HG03439 (cell line): ENCODE results near the gene CRYBB1.
A peak's percentile ranks its signal among the peaks of the same experiment; 100 is the strongest.

Experiments
- ATAC-seq: cut with Tn5 transposase; IDR thresholded peaks from one replicate; pipeline ENCODE4 v1.9.1; 2021; ENCODE audit warnings: mild to moderate bottlenecking, moderate library complexity; ENCODE audit not compliant: unreplicated experiment

CRYBB1 gene

DNA sequence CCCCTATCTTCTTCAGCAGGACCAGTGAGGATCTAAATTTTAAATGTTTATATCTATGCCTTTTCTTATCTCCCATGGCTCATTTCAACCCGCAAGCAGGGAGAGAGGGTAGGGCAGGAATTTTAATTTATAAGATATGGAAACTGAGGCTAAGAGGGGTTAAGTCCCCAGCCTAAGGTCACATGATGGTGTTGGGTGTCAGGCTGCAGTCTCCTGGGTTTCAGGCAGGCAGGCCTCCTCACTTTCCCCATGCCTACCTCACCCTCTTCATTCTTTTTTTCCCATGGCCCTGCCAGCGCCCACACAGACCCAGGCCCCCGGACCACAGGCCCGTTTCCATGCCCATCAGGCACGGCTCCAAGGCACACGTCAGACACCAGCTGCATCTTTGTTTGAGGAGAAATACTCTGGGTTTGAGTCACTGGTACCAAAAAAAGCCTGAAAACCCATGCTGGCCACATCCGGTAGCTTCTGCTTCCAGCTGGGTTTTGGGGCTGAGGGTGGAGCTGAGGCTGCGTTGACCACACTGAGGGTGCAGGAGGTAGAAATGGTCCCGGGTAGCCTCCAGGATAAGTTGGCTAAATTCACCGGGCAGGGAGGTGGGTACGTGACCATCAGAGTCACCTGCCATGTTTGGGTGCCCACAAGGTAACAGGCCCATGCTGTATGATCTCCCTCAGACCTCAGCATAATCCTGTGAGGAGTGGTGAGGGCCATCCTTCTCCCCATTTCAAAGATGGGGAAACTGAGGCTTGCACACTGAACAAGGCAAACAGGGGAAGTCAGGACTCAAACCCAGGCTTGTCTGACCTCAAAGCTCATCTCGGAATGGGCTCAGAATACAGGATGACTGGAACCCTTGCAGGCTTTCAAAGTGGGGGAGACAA, 7.5 kb downstream of the CRYBB1 start:
- ATAC-seq = peak; percentile 79

DNA sequence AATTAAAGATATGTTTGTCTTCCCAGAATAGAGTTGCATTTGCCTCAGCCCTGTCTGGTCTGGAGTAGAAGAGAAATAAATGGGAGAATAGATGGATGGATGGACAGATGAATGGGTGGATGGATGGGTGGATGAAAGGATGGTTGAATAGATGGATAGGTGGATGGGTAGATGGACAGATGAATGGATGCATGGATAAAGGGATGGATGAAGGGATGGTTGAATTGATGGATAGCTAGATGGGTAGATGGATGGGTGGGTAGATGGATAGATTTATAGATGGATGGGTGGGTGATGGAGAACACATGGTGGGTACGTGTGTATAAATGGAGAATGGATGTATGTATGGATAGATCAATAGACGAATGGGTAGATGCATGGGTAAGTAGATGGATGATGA, 8.5 kb downstream of the CRYBB1 start:
- no peak for ATAC-seq

DNA sequence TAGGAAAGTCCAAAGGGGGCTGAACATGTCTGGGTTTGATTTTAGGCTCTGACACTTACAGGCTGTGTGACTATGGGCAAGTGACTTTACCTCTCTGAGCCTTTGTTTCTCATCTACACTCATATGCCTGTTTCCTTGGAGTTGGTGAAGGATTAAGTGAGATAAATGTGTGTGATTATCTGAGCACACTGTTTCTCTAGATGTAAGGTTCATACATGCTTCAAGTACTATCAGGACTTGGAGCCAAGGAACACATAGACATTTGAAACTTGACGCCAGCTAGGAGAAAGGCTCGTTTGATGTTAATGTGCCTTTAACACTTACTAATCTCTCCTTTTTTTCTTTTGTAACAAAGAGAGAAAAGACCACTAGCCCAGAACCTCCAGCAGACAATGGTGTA, 9.7 kb downstream of the CRYBB1 start:
- no peak for ATAC-seq

DNA sequence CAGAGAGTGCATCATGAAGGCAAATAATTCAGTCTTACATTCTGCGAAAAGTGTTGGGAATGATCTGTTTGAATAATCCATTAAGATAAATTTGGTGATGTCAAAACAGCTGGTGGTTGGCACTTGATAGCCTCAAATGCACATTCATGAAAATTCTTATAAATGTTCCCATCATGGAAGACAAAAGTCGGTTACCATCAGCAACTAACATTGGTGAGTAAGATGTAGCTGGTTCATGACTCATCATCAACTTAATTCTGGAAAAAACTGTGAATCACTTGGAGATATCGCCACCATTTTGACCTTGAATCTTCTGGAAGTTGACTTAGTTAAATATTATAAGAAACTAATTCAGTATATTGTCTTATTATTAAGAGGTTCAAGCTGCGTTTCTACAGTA, 11.2 kb downstream of the CRYBB1 start:
- ATAC-seq = no peak

DNA sequence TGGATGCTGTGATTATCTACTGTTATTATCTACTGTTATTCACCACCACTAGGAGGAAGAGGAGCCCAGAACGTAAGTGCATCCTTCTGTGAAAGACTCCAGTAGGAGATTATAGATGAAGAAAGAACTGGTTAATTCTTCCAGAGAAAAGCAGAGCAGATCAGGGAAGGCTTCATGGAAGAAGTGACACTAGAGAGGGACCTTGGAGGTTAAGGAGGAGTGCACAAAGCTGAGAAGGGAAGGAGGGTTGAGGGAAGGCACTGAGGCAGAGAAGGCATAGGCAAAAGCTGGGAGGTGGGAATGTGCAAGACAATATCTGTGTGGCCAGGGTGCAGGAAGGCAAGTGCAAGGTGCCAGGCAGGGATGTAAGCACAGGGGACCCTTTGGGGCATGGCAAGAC, 13.5 kb downstream of the CRYBB1 start:
- ATAC-seq = no peak

DNA sequence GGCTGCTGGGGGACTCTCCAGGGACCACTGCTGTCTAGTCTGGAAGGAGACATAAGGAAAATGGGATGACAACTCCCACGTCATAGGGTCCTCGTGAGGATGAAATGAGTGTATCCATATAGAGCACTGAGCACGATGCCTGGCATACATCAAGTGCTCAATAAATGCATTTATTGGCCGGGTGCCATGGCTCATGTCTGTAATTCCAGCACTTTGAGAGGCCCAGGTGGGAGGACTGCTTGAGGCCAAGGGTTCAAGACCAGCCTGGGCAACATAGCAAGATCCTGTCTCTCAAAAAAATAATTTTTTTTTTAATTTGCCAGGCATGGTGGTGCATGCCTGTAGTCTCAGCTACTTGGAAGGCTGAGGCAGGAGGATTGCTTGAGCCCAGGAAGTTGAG, 15.7 kb downstream of the CRYBB1 start:
- ATAC-seq = no peak

DNA sequence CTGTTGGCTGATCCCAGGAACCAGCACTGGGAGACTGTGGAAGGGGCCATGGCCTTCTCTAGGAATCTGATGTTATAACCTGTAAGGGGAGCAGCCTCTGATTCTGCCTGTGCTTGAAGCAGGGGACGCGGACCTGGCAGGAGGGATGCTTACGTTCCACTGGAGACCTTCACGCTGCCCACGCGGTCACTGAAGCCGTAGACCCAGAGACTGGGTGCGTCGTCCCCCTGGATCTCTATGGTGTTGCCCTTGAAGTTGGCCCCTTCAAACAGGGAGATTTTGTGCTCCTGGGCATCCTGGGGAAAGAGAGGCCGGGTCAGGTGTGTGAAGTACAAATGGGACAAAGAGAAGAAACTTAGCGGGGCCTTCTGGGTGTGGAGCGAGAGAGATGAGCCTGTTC, 16.1 kb downstream of the CRYBB1 start:
- ATAC-seq = no peak

DNA sequence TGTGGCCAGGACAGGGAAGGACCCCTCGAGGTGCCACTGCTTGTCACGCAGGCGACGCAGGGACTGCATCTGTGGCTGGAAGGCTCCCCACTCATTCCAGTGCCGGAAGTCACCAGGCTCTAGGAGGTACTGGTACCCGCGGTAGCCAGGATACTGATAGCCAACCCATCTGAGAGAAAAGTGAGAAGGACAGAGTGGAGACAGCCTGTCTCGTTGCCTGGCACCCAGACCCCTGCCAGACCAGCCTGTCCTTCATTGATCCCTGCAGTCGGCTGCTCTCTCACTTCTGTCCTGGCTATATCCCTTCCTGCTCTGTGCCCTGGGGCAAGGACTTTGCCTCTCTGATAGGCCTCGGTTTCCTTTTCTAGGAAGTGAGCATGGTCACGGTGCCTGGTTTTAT, 18.3 kb downstream of the CRYBB1 start:
- ATAC-seq = no peak

DNA sequence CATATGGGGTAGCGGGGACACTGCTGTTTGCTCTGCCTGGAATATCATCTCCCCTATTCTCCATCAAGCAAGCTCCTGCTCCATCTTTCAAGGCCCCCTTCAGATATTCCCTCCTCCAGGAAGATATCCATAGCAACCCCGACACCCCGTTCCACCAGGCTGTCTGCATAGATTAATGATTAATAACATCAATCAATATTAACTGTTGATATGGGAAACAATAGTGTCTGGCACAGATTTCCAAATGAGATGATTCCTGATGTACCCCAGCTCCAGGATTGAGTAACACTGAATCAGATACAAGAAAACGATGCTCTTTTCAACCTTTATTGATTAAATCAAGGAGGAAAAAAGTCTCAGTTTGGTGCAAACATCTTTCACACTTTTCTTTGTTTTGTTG, 20.3 kb downstream of the CRYBB1 start:
- ATAC-seq = no peak

DNA sequence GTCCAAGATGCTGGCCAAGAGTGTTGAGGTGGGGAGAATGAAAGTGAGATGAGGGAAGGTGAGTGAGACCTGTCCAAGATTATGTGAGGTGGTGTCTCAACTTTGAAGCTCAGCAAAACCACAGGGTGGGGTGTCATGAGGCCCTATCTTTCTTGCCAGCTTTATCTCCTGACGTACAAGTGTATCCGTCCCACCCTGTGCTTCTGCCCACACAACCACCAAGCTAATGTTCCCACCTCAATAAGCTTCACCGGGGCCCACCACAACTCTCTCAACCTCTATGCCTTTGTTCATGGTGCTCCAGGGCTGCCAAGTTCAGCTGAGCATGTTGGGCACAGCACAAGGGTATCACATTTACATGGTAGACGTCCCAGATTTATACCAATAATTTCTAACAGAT, 20.8 kb downstream of the CRYBB1 start:
- no peak for ATAC-seq

DNA sequence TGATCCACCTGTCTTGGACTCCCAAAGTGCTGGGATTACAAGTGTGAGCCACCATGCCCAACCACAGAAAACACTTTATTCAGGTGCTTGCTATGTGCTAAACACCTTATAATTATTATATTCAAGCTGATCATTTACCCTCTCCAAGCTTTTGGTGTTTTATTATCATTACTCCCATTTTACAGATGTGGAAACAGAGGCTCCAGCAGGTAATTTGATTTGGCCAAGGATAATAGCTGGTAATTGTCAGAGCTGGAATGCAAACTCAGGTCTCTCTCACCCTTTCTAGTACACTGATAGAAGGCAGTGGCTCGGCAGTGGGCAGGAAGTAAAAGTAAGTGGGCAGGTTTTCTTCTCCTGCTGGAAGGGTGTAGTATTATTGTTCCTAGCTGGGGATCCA, 24.1 kb downstream of the CRYBB1 start:
- no peak for ATAC-seq

DNA sequence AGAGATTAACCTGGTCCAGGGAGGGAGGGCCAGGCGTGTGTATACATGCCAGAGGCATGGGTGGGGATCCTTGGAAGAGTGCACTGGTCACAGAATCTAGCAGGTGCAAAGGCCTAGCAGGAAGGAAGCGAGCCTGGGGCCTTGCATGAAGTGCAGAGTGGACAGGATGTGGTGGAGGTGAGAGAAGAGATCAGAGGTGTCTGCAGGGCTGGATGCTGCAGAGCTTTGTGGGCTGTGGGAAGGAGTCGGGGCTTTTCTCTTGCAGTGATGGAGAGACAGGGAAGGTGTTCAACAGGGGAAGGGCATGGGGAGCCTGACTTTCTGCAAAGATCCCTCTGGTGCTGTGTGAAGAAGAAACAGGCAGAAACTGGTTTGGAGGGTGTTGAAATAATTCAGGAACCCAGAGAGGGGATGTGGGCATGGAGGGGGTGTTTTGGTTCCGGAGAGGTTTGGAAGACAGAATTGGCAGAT, 25.4 kb downstream of the CRYBB1 start:
- ATAC-seq = no peak

DNA sequence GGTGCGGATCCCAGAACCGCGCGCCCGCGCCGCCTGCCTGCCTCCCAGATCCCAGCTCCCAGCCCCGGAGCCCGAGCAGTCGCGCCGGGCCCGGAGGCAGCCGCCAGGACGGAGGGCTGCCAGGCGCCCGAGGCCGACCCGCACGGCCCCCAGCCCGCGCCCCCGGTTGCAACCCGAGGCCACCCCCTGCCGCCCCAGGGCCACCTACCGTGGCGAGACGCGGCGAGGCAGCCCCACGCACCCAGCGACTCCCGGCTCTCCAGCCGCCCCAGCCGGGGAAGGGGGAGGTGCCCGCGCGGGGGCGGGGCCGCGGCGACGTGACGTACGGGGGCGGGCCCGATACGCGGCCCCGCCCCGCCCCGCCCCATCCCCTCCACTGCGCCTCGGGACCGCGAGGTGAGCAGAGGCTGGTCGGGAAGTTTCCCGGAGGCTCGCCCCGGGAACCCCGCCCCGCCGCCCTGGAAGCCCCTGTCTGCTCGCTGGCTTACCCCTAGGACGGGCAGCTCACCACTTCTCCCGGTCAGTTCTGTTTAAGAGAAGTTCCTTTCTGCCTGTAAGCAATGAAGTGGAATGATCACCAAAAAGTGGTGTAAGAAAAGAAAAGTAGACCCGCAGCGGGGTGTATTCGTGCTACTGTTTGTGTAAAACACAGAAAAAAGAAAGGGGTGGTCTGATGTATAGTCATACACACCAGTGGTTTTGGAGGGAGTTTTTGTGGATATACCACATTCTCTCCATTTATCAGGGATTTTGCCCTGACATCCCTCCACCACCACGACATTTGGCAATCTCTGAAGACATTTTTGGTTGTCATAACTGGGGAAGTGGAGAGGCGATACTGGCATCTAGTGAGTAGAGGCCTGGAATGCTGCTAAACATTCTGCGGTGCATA, 27.7 kb downstream of the CRYBB1 start, which contains the start of gene TPST2:
TSS of gene TPST2 (minus strand) at position 288 of the 892 bp plus-strand sequence. CDS start 48,502 bp downstream, outside the sequence.
- ATAC-seq = peak; percentile 73

DNA sequence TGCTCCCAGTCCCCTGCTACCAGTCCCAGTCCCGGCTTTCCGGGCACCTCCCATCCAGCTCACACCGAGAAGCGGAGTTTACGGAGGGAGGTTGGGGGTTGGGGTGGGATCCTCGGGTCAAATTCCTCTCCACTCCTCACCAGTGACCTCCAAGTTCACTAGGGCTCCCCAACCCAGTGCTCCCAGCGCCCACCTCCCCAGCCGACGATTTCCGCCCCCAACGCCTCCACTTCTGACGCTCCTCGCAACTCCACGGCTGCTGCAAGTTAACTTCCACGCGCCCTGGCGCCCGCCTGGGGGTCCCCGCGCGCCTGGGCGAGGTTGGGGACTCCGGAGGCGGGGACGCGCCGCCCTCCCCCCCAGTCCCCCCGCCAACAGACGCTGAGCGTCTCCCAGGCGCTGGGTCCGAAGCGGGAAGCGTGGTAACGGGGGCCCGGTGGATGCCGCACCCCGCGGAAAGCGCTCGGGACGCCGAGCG, 28.4 kb downstream of the CRYBB1 start:
- ATAC-seq = peak; percentile 6

DNA sequence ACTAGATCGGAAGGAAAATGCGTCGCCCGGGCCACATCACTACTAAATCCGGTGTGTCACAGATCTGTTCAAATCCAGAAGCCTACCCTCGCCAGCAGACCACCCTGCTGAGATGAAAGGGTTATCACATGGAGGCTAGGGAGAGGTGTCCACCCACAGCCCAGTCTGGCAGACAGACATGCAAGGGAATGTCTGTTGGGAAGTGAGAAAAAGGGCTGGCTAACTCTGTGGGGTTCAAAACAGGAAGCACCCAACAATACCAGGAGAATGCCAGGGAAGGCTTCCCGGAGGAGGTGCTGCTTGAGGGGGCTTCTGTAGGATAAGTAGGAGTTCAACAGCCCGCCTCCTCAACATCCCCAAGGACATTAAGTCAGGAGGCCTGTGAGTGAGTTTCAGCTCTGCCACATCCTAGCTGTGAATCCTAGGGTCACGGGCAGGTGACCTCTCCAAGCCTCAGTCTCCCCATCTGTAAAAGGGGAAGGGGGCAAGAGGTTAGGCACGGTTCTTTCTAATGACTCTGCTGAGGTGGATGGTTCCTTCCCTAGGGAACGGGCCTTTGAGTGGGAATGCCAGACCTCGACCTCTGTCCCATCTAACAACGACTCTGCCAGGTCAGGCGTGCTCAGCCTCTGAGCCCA, 29.0 kb downstream of the CRYBB1 start:
- ATAC-seq = no peak

DNA sequence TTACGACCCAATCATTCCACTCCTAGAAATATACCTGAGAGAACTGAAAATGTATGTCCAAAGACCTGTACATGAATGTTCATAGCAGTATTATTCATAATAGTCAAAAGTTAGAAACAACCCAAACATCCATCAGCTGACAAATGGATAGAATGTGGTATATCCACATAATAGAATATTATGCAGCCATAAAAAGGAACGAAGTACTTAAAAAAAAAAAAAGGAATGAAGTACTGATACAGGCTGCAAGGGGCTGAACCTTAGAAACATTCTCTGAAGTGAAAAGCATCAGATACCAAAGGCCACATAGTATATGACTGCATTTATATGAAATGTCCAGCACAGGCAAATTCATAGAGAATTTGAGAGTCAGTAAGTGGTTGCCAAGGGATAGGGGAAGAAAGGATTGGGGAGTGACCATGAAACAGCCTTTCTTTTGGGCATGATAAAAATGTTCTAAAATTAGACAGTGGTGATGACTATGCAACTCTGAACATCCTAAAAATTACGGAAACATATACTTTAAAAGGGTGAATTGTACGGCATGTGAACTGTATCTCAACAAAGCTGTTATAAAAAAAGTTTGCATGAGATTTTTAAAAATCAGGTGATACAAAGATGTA, 29.7 kb downstream of the CRYBB1 start:
- no peak for ATAC-seq

DNA sequence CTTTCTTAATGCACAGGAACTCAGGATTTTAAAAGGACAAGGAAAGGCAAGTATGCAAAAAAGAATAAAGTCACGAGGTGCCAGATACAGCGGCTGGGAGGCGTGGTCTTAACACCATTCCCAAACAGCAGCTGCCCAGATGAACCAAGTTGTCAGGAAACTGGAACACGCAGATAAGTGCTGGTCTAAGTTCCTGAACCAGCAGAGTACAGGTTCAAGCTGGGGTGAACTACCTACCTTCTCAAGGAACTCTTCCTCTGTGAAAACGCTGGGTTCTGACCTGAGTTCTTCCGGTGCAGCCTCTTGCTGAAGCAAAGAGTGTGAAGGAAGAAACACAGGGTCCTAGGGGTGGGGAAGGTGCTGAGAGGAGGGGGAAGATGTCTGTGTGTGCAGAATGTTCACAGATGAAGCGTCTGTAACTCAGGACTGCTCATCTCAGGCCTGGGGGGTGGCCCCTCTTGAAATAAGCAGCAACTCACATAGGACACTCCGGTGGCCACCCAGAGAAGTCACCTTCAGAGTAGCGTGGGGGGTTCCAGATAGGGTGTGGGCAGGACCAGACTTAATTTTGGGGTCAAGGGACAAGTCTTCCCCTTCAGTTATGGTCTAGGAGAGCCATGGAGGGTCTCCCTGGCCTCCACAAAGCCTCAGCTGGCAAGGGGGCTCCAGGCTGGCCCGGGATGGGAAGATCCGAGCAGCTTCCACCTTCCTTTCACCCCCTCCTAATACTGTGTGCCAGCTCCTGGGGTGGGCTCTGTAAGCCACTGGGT, 31.1 kb downstream of the CRYBB1 start:
- no peak for ATAC-seq

DNA sequence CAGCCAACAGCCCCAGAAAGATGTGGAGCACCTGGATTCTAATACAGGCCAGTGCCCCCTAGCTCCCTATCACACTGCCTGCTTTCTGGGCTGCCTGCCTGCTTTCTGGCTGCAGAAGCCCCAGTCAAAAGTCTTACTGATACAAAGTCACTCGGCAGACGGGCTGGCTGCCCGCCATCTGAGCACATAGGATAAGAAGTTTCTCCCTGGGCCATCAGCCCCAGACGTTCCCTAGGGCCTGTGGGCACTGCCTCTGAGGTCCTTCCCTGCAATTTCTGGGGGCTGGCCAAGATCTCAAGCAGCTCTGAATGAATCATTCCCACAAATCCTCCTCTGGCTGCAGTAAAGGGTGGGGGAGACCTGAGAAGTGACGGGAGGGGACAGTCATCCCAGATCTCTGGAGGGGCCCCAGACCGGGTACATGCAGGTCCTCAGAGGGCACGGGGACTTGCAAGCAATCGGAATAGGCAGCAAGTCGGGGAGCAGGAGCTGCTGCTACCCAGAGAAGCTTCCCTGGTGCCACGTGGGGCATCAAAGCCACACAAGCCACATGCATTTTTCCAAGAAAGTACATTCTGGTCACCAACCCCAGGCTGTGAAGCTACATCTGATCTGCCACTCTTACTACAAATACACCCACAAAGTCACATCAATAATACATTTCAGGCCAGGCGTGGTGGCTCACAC, 32.6 kb downstream of the CRYBB1 start:
- ATAC-seq = no peak

DNA sequence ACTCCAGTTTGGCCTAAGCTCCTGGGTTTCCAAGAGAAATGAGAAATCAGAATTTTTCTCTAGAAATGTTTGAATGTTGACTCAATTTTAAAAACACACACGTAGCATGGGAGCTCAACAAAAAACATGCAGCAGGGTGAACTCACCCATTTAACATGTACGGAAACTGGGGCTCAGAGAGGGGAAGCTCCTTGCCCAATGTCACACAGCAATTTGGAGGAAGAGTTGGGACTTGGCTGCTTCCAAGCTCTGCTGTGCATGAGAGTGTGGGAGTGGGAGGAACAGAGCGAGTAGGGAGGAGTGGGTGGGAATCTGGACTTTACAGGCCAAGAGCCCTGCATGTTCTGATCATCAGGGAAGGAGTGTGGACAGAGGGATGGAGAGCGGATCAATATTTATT, 33.8 kb downstream of the CRYBB1 start:
- no peak for ATAC-seq
